HFFc6 (cell line): ENCODE measurements around the gene TBC1D22B. TPM values are rescaled to one million over a fixed set of nuclear protein-coding genes. Genes with fewer than 3 reads are reported as not detected.

Experiments used
- DNase-seq: peaks from one replicate; pipeline ENCODE4 v3.0.0-alpha.2; 2018
- H3K27ac Mint-ChIP-seq: 2 replicates; pipeline ENCODE4 v1.8.0; 2020; ENCODE audit warnings: mild to moderate bottlenecking, mixed read lengths
- H3K27me3 Mint-ChIP-seq: 2 replicates; pipeline ENCODE4 v1.8.0; 2021; ENCODE audit warnings: mild to moderate bottlenecking, moderate library complexity, mixed read lengths; ENCODE audit not compliant: insufficient read depth
- H3K36me3 Mint-ChIP-seq: 2 replicates; pipeline ENCODE4 v1.8.0; 2021; ENCODE audit warnings: low read depth, mixed read lengths
- H3K4me1 Mint-ChIP-seq: 2 replicates; pipeline ENCODE4 v1.8.0; 2020; ENCODE audit warnings: low read depth, mixed read lengths
- H3K4me3 Mint-ChIP-seq: 2 replicates; pipeline ENCODE4 v1.8.0; 2020; ENCODE audit warnings: mild to moderate bottlenecking, moderate library complexity, mixed read lengths
- H3K9me3 Mint-ChIP-seq: 2 replicates; pipeline ENCODE4 v1.8.0; 2020; ENCODE audit warnings: mild to moderate bottlenecking, mixed read lengths
- total RNA-seq, 6 experiments: library from RNA; stranded (reverse); fragmentation: NEBNext Ultra II Directional; extraction: Animal tissue kit (Norgen Biotek cat#: 25700); gene quantifications; 2 replicates in 1 of 6; 3 replicates in 5 of 6; pipeline ENCODE4 v1.2.3, GENCODE V29; 2021
- TF ChIP-seq, protein P1 (sequence below): fragments of 200-600 bp; sonication (generic); IDR thresholded peaks from 2 replicates; pipeline ENCODE4 v1.5.0; 2021; ENCODE audit warnings: antibody characterized with exemption, mild to moderate bottlenecking

TBC1D22B gene
- total RNA-seq, 6 experiments from 2014 or later, result 9.0 to 9.6 (median 9.2) TPM

DNA sequence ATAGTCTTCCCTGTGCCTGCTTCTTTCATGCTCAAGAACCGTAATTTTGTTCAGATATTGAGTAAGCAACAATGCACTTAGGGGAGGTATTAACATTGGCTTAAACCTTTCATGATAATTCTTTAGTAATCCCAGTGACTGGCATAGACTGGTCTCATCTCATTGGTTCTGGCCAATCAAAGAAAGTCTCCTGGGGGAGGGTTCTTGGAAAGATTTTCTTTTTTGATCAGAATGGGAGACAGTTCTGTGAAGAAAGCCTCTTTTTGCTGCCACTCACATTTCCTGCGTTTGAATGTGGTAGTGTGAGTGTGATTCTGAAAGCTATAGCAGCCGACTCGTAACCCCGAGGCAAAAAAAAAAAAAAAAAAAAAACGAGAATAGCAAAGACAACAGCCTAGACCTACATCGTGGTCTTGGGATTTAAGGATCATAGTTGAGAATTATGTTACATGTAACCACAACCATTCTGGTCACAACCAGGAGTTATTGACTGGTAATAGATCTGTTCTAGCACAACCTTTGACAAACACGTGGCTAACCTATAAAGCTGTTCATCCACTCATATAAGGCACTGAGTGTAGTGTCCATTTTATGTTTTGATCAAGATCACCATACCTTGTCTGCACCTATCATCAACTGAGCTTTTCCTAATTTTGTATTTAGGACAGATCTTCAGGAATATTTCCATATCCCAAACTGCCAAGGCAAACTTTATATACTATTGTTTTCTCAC, 15.4 kb downstream of the TBC1D22B start:
- Mint-ChIP-seq H3K4me1 (no peaks in the 10 kb centered on the region), H3K9me3 (no peaks in the 10 kb centered on the region), H3K4me3 (no peak overlapping the region), H3K27me3 (no peaks in the 10 kb centered on the region; the same call in 1 of the 2 replicates), H3K27ac (no peak overlapping the region), H3K36me3 (peaks cover 4% of the 10 kb centered on the region; the same call in 1 of the 2 replicates)
- TF ChIP-seq, protein P1, sequence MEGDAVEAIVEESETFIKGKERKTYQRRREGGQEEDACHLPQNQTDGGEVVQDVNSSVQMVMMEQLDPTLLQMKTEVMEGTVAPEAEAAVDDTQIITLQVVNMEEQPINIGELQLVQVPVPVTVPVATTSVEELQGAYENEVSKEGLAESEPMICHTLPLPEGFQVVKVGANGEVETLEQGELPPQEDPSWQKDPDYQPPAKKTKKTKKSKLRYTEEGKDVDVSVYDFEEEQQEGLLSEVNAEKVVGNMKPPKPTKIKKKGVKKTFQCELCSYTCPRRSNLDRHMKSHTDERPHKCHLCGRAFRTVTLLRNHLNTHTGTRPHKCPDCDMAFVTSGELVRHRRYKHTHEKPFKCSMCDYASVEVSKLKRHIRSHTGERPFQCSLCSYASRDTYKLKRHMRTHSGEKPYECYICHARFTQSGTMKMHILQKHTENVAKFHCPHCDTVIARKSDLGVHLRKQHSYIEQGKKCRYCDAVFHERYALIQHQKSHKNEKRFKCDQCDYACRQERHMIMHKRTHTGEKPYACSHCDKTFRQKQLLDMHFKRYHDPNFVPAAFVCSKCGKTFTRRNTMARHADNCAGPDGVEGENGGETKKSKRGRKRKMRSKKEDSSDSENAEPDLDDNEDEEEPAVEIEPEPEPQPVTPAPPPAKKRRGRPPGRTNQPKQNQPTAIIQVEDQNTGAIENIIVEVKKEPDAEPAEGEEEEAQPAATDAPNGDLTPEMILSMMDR, result no peak
- DNase-seq, result no peak

- Mint-ChIP-seq H3K9me3 (no peaks in the 10 kb centered on the region), H3K36me3 (peaks cover 4% of the 10 kb centered on the region; the same call in 1 of the 2 replicates)
Observed at GRCh38 chr6:37273690-37274089, 16.1 kb downstream of the TBC1D22B start.

GRCh38 chr6:37275350-37275749, 17.8 kb downstream of the TBC1D22B start:
- DNase-seq, result no peak
- no peaks in the 10 kb centered on the region; the same call in 1 of the 2 replicates for H3K27me3 Mint-ChIP-seq
- TF ChIP-seq, protein P1, result no peak
- H3K4me1 Mint-ChIP-seq, result peaks cover 6% of the 10 kb centered on the region; the same call in 1 of the 2 replicates
- H3K27ac Mint-ChIP-seq, result no peak overlapping the region
- no peak overlapping the region for H3K4me3 Mint-ChIP-seq
- H3K36me3 Mint-ChIP-seq, result peaks cover 12% of the 10 kb centered on the region
- H3K9me3 Mint-ChIP-seq, result no peaks in the 10 kb centered on the region

More at GRCh38 chr6:37273690-37274089, 16.1 kb downstream of the TBC1D22B start:
- TF ChIP-seq, protein P1, result no peak
- Mint-ChIP-seq H3K27me3 (no peaks in the 10 kb centered on the region; the same call in 1 of the 2 replicates), H3K4me3 (no peak overlapping the region), H3K4me1 (no peaks in the 10 kb centered on the region), H3K27ac (no peak overlapping the region)
- no peak for DNase-seq

- DNase-seq, result no peak
- H3K27ac Mint-ChIP-seq, result no peak overlapping the region
- peaks cover 8% of the 10 kb centered on the region for H3K36me3 Mint-ChIP-seq
- no peaks in the 10 kb centered on the region for H3K9me3 Mint-ChIP-seq
- peaks cover 6% of the 10 kb centered on the region; the same call in 1 of the 2 replicates for H3K4me1 Mint-ChIP-seq
- TF ChIP-seq, protein P1, result no peak
- no peak overlapping the region for H3K4me3 Mint-ChIP-seq
- H3K27me3 Mint-ChIP-seq, result no peaks in the 10 kb centered on the region; the same call in 1 of the 2 replicates
Observed at GRCh38 chr6:37277001-37277409, 19.4 kb downstream of the TBC1D22B start.

- no peaks in the 10 kb centered on the region for H3K27me3 Mint-ChIP-seq
- H3K4me1 Mint-ChIP-seq, result peaks cover 6% of the 10 kb centered on the region; the same call in 1 of the 2 replicates
- H3K36me3 Mint-ChIP-seq, result peaks cover 20% of the 10 kb centered on the region
- H3K4me3 Mint-ChIP-seq, result no peak overlapping the region
- TF ChIP-seq, protein P1, result no peak
- DNase-seq, result peak; percentile 8
- no peaks in the 10 kb centered on the region for H3K9me3 Mint-ChIP-seq
- 0 out of 2 replicates have a peak overlapping the region, but pooled peaks have one; percentile 4 for H3K27ac Mint-ChIP-seq
Observed at GRCh38 chr6:37279366-37280134, 22.0 kb downstream of the TBC1D22B start.
